T-helper 22 cell (primary cell): ENCODE results near the gene CDK13.

ENCODE experiments used
- DNase-seq: peaks from one replicate; pipeline ENCODE4 v3.0.0-alpha.2; 2020; ENCODE audit warnings: low read depth

Gene CDK13

GRCh38 chr7:40008223-40008815 is 58.3 kb downstream of the CDK13 start:
- no peak for DNase-seq

GRCh38 chr7:40009301-40009700 is 59.2 kb downstream of the CDK13 start:
- no peak for DNase-seq

GRCh38 chr7:40014376-40014775 is 64.3 kb downstream of the CDK13 start:
- DNase-seq = no peak

- no peak for DNase-seq
Measured at GRCh38 chr7:40015790-40016296, 65.8 kb downstream of the CDK13 start.

- no peak for DNase-seq
Measured at GRCh38 chr7:40019558-40019957, 69.5 kb downstream of the CDK13 start.

GRCh38 chr7:40024048-40024447 is 74.0 kb downstream of the CDK13 start:
- DNase-seq = no peak

- no peak for DNase-seq
Measured at GRCh38 chr7:40024841-40025240, 74.8 kb downstream of the CDK13 start.

- no peak for DNase-seq
Measured at GRCh38 chr7:40027545-40027944, 77.5 kb downstream of the CDK13 start.

- no peak for DNase-seq
Measured at GRCh38 chr7:40033826-40034225, 83.8 kb downstream of the CDK13 start.

GRCh38 chr7:40041456-40041855 is 91.4 kb downstream of the CDK13 start:
- DNase-seq = no peak

GRCh38 chr7:40043164-40043563 is 93.1 kb downstream of the CDK13 start:
- DNase-seq = no peak

GRCh38 chr7:40047661-40048060 is 97.6 kb downstream of the CDK13 start:
- DNase-seq = no peak

- DNase-seq = no peak
Measured at GRCh38 chr7:40057292-40057691, 107.2 kb downstream of the CDK13 start.

GRCh38 chr7:40058026-40058425 is 108.0 kb downstream of the CDK13 start:
- DNase-seq = no peak

- no peak for DNase-seq
Measured at GRCh38 chr7:40058636-40059035, 108.6 kb downstream of the CDK13 start.

GRCh38 chr7:40059057-40059456 is 109.0 kb downstream of the CDK13 start:
- no peak for DNase-seq

GRCh38 chr7:40072268-40072667 is 122.2 kb downstream of the CDK13 start:
- no peak for DNase-seq

GRCh38 chr7:40073239-40073638 is 123.2 kb downstream of the CDK13 start:
- DNase-seq = no peak

GRCh38 chr7:40077849-40078248 is 127.8 kb downstream of the CDK13 start:
- no peak for DNase-seq

GRCh38 chr7:40092182-40092581 is 142.1 kb downstream of the CDK13 start:
- DNase-seq = no peak

- DNase-seq = no peak
Measured at GRCh38 chr7:40093631-40094350, 143.7 kb downstream of the CDK13 start.

GRCh38 chr7:40095230-40095629 is 145.2 kb downstream of the CDK13 start:
- no peak for DNase-seq

- DNase-seq = no peak
Measured at GRCh38 chr7:40095695-40096327, 145.8 kb downstream of the CDK13 start.
